RPMI8226 (cell line): ENCODE measurements around the gene MDM2.
"Not testable (repeated sequence)": the region's sequence is repeated elsewhere in the genome, so short reads cannot be mapped to it uniquely, and the experiment has no call there.

Source experiments
- DNase-seq: peaks from one replicate; pipeline ENCODE4 v3.0.0-alpha.2; 2015

MDM2 gene

GRCh38 chr12:68828672-68829068 is 20.7 kb downstream of the MDM2 start:
- DNase-seq: no peak

DNA sequence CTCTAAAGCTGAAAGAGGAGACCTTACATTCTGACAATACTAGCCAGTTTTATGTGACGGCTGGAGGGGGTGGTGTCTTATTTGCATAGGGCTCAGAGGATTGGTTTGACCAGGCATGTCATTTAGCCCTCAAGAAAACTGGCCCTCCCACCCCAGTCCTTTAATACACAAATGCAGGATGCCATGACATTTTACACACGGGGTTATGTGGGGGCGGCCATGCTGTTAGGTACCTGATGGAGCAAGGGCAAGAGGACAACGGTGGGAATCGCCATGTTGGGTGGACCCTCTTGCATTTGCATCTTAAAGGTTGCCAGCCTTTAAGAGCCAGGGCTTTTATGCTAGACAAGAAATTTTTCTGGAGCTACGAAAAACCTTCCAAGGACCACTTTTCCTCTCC is 23.3 kb downstream of the MDM2 start:
- DNase-seq: no peak

GRCh38 chr12:68831751-68832503 is 23.9 kb downstream of the MDM2 start:
- no peak for DNase-seq

- DNase-seq: no peak
Observed at GRCh38 chr12:68832504-68832867, 24.5 kb downstream of the MDM2 start.

DNA sequence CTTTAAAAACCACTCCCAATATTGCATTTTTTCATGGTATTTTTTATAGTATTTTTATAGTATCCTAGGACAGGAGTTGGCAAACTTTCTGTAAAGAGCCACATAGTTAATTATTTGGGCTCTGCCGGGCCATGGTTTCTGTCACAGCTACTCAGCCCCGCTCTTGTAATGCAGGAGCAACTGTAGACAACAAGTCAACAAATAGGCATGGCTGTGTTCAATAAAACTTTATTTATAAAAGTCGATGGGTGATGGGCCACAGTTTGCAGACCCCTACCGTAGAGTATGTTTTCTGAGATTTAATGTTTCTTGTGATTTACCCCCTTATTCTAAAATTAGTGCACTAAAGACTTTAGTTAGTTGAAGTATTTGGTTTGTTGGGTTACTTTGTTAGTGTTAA is 25.5 kb downstream of the MDM2 start:
- DNase-seq: no peak

DNA sequence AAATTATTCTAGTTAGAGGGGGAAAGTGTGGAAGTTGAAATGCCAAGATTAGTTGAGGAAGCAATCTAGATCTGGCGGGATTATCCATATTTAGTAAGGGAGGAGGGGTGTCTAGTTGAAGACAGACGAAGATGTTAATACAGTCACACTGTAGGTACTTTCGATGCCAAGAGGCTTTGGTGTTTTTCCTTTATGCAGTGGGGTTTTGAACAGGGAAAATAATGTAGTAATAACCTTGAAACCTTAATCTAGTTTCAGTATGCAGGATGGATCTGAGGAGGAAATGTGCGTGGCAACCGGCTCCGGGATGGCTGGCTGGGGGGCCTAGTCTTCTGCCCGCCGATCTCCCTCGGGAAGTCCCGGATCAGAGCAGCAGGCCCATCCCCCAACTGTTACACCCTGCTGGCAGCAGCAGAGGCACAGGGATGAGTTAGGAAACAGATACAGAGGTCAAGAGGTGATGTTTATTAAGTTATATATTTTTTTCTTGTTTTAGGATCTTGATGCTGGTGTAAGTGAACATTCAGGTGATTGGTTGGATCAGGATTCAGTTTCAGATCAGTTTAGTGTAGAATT is 27.4 kb downstream of the MDM2 start:
- DNase-seq: no peak

DNA sequence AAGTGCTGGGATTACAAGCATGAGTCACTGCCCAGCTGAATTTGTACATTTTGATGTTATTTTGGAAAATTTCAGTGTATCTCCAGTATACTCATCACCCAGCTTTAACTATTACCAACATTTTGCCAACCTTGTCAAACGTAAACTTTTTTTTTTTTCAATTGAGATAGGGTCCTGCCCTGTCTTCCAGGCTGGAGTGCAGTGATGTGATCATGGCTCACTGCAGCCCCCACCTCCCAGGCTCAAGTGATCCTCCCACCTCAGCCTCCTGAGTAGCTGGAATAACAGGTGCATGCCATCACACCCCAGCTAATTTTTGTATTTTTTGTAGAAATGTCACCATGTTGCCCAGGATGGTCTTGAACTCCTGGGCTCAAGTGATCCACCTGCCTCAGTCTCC is 29.2 kb downstream of the MDM2 start:
- DNase-seq: no peak

DNA sequence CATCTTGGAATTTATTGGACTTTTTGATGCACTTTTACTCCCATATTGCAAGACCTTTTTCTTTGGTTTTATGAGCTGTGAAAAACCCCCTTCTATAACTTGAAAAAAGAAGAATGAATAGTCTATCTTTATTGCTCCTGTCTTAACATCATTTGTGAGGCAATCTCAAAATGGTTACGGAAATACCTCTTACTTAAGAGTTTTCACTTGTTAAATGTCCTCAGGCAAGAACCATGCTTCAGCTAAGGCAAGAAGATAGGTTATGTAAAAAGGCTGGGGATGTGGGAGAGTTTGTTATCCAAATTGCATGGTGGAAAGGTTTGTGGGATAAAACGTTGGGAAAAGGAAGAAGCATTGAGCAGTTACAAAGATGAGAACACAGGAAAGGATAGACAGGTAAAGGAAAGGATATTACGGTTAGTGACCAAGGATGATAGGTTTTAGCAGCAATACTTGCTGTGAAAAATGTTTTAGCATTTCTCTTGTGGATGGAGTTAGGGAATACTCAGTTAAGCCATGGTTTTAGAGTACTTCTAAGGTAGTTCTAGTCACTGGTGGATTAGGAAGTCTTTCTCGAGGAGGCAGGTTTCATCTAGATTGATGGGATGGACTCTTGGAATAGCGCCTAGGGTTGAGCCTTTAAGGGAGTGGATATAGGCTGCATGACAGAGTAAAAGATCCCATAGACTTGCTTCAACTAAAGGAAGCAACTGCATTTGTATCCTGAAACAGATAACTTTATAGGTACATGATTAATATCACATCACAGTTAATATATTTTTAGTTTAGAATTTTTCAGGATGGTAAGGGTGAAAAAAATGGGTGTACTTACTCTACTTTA is 30.3 kb downstream of the MDM2 start:
- DNase-seq: no peak

- DNase-seq: no peak
Observed at GRCh38 chr12:68839183-68840147, 31.5 kb downstream of the MDM2 start.

DNA sequence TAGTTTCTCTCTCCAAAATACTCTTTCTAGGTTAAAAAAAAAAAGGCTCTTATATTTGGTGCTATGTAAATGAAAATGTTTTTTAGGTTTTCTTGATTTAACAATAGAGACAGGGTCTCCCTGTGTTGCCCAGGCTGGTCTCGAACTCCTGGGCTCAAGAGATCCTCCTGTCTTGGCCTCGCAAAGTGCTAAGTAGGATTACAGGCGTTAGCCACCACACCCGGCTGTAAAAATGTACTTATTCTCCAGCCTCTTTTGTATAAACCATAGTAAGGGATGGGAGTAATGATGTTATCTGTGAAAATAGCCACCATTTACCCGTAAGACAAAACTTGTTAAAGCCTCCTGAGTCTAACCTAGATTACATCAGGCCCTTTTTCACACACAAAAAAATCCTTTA is 33.2 kb downstream of the MDM2 start:
- not testable (repeated sequence) for DNase-seq

GRCh38 chr12:68841717-68842116 is 33.7 kb downstream of the MDM2 start:
- no peak for DNase-seq

- DNase-seq: no peak
Observed at GRCh38 chr12:68842123-68842522, 34.1 kb downstream of the MDM2 start.

DNA sequence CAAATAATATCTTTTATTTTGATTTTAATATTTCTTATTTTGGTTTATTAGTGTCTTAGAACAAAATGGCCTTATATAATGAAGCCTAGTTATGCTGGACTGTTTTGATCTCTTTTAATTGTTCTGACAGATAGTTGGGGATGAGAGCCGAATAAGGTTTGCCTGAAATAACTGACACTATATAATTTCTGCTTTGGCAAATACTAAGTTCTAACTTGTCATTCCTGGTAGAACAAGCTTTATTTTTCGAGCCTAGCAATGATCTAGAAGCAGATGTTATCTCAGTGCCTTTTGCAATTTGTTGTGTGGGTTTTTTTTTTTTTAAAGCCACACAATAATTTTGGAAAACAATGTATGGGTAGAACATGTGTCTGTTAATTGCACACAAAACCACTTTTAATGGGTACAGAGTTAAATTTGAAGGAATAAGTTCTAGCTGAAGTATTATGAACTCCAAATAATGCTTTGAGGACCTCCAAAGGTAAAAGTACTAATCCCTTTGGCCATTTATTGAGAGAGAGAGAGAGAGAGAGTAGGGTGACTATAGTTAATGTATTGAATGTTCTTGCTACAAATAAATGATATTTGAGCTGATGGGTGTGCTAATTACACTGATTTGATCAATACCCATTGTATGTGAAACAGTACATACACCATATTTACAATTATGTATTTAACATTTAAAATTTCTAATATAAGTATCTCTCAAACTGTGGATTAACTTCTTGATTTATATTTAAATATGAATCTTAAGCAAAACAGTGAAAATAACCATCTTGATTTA is 35.0 kb downstream of the MDM2 start:
- DNase-seq: no peak

DNA sequence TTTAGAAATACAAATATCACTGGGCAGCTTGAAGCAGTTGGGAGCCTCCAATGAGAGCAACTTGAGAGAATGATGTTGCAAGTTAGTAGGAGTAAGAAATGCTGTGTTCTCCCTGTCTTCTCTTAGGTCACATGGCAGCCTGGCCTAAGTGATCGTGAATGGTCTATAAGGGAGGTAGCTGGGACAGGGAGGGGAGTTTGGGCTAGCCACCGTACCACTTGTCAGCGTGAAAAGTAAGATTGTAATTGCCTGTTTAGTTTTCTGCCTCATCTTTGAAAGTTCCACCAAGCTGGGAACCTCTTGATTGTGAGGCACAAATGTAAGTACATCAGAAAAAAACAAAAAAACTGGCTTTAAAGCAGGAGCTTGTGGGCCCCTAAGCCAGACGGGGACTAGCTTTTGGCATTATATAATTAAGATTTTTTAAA is 36.4 kb downstream of the MDM2 start:
- no peak for DNase-seq

DNA sequence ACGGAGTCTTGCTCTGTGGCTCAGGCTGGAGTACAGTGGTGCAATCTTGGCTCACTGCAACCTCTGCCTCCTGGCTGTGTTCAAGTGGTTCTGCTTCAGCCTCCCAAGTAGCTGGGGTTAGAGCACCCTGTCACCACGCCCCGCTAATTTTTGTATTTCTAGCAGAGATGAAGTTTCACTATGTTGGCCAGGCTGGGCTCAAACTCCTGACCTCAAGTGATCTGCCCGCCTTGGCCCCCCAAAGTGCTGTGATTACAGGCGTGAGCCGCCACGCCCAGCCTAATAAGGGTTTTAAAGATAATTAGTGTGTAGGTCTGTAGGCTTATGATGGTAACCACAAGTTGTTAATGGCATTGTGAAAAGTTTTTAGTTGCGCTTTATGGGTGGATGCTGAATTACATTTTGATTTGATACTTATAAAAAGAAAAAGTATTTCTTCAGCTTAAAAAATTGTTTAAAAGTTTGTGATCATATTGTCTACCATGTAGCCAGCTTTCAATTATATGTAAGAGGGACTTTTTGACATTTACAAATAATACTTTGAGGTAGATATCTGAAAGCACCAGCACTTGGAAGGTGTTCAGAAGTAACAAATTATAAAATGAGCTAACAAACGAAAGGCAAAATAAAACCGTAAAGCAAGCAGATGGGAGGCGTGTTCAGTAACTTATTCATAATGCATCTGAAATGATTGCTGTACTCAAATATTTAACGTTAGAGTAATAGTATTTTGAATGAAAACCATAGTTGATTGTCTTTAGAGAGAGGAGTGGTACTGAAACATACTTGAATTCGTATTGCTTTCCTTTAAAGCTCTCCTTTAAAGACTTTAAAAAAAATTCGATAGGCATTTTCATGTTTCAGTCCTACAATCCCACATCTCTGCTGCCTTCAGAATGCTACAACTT is 37.1 kb downstream of the MDM2 start:
- DNase-seq: no peak

DNA sequence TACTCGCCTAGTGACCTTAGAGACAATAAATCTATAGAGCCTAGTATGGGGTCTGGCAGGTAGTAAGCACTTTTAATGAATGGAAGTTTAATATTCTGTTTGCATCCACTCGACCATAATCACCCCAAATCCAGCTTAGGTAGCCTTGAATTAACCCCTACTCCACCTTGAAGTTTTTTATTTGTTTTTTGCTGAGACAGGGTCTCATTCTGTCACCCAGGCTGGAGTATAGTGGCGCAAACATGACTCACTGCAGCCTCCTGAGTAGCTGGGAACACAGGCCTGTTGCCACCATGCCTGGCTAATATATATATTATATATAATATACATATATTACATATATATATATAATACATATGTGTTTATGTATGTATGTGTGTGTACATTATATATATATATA is 38.8 kb downstream of the MDM2 start:
- DNase-seq: no peak

DNA sequence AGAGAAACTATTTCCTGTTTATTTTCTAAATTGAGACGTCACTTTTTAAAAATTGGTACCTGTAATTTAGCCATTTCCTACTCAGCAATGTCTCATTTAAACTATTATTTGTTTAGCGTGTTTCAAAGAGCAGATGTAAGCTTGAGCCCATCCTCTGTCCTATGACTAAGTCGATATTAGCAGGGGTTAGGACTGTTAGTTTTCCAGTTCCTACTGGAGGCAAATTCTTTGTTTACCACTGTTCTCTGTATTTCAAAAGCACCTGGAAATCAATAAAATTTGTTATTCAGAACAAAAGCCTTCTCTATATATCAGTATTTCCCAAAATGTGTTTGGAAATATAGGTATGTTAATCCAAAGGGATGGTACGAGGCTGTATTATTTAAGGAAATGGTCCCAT is 42.4 kb downstream of the MDM2 start:
- no peak for DNase-seq

GRCh38 chr12:68851592-68852306 is 43.8 kb downstream of the MDM2 start:
- no peak for DNase-seq

GRCh38 chr12:68853396-68854077 is 45.6 kb downstream of the MDM2 start:
- DNase-seq: no peak

DNA sequence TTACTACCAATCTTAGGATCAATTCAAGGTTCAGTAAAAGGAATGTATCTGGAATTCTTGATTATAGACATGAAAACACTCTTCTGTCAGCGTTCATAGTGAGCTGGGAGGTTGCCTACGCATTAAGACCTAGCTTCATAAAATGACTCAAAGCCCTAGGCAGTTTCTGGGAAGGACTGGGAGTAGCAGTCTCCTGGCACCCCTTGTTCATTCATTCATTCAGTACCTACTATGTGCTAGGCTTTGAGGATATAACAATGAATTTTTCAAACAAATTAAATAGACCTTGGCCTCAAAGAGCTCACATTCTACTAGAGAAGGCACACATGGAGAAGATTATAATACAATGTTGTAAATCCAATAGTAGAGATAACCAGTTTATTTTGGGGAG is 46.1 kb downstream of the MDM2 start:
- DNase-seq: no peak
